GM12878 (cell line): ENCODE data around the gene TAS1R2. TPM values are rescaled to one million over a fixed set of nuclear protein-coding genes. Genes with fewer than 3 reads are reported as not detected.

ENCODE experiments used
- ATAC-seq: fragments of 200-7000 bp; cut with Tn5 transposase; 3 replicates; pipeline ENCODE4 v1.9.1; 2020; ENCODE audit warnings: mild to moderate bottlenecking, moderate library complexity
- BruUV-seq: library from RNA; stranded (reverse); fragments of 400-500 nt; replicated peaks from 2 replicates; lab custom pipeline; 2021; lab: Mats Ljungman, UMichigan
- CTCF ChIA-PET: fragments of 300-600 bp; sonication (Branson Sonifier 250); formaldehyde crosslinking; extraction: SDS; loops from one replicate; lab custom pipeline; 2021; ENCODE audit warnings: inconsistent platforms; lab: Yijun Ruan, JAX
- POLR2A ChIA-PET: fragments of 350-600 bp; formaldehyde crosslinking; extraction: SDS; loops from one replicate; lab custom pipeline; 2021; ENCODE audit warnings: inconsistent platforms; lab: Charles Lee
- RAD21 ChIA-PET: fragments of 300-600 bp; sonication (Branson Sonifier 250); formaldehyde crosslinking; loops from one replicate; lab custom pipeline; 2023; ENCODE audit warnings: antibody characterized with exemption; ENCODE audit not compliant: unreplicated experiment; lab: Charles Lee
- SMC1A ChIA-PET: fragments of 300-600 bp; sonication (Branson Sonifier 250); formaldehyde crosslinking; loops from one replicate; lab custom pipeline; 2023; ENCODE audit not compliant: unreplicated experiment, uncharacterized antibody; lab: Charles Lee
- DNase-seq: peaks from one replicate; pipeline ENCODE4 v3.0.0-alpha.2; 2011; ENCODE audit warnings: low read depth, low spot score
- FAIRE-seq: peaks from 3 replicates; lab custom pipeline; 2011; peaks lifted over from hg19 to GRCh38; lab: Jason Lieb, UNC
- H2AFZ ChIP-seq: 2 replicates; pipeline ENCODE4 v1.6.0; 2011; ENCODE audit warnings: low read depth, low read length, control low read depth; ENCODE audit not compliant: control insufficient read depth
- H3K27ac ChIP-seq: 2 replicates; pipeline ENCODE4 v1.5.1; 2011; ENCODE audit warnings: control low read depth; ENCODE audit not compliant: control insufficient read depth, insufficient read depth
- H3K27me3 ChIP-seq, 2 experiments: replicated peaks in 1 of 2; 2 replicates each; pipeline versions ENCODE4 v1.6.0 to v1.6.1; 2011; ENCODE audit warnings: low read length in 1 of 2; ENCODE audit not compliant: control insufficient read depth in 2 of 2, insufficient read depth in 2 of 2
- H3K36me3 ChIP-seq, 2 experiments: 2 replicates each; pipeline ENCODE4 v1.5.1; 2011; ENCODE audit warnings: low read length in 1 of 2; ENCODE audit not compliant: control insufficient read depth in 2 of 2, insufficient read depth in 2 of 2
- H3K4me1 ChIP-seq: 2 replicates; pipeline ENCODE4 v1.6.1; 2011; ENCODE audit warnings: mild to moderate bottlenecking, low read length, moderate library complexity, mixed read lengths; ENCODE audit not compliant: control insufficient read depth, insufficient read depth
- H3K4me2 ChIP-seq: 2 replicates; pipeline ENCODE4 v1.6.0; 2011; ENCODE audit warnings: control low read depth; ENCODE audit not compliant: control insufficient read depth, insufficient read depth
- H3K4me3 ChIP-seq: fragments of 200-600 bp; sonication (generic); 2 replicates; pipeline ENCODE4 v1.5.1; 2016
- H3K79me2 ChIP-seq: 2 replicates; pipeline ENCODE4 v1.6.0; 2011; ENCODE audit warnings: low read length; ENCODE audit not compliant: control insufficient read depth, insufficient read depth
- H3K9ac ChIP-seq: 2 replicates; pipeline ENCODE4 v1.8.0; 2011; ENCODE audit warnings: low read length, control low read depth, mixed read lengths; ENCODE audit not compliant: control insufficient read depth, insufficient read depth
- H3K9me3 ChIP-seq: replicated peaks from 3 replicates; pipeline ENCODE4 v1.5.1; 2011; ENCODE audit warnings: mild to moderate bottlenecking, low read length; ENCODE audit not compliant: control insufficient read depth, insufficient read depth
- H4K20me1 ChIP-seq: 2 replicates; pipeline ENCODE4 v1.6.0; 2011; ENCODE audit not compliant: control insufficient read depth, insufficient read depth
- GATAD2B ChIP-seq: fragments of 450-650 bp; conservative IDR thresholded peaks from 2 replicates; pipeline ENCODE4 v1.6.1; 2017; ENCODE audit warnings: low read depth, mild to moderate bottlenecking, moderate library complexity
- LARP7 ChIP-seq: fragments of 450-650 bp; IDR thresholded peaks from 2 replicates; pipeline ENCODE4 v1.6.1; 2017; ENCODE audit warnings: mild to moderate bottlenecking
- TCF3 ChIP-seq: IDR thresholded peaks from 2 replicates; pipeline ENCODE4 v1.6.1; 2012; ENCODE audit warnings: low read depth, mild to moderate bottlenecking, low read length, borderline replicate concordance; ENCODE audit not compliant: insufficient read depth
- ZNF622 ChIP-seq: fragments of 450-650 bp; IDR thresholded peaks from 2 replicates; pipeline ENCODE4 v1.6.1; 2017; ENCODE audit warnings: mild to moderate bottlenecking, inconsistent platforms
- WGBS: methylation state at CpG from one replicate; pipeline ENCODE4 v1.1.6; 2016; ENCODE audit warnings: low lambda C conversion rate; ENCODE audit not compliant: insufficient replicate concordance, insufficient coverage; ENCODE audit errors: missing lambda C conversion rate; 5-methylcytosine and 5-hydroxymethylcytosine counted together
- in situ Hi-C: fragments of 300-500 bp; cut with MboI; formaldehyde crosslinking; loops from 9 replicates; pipeline ENCODE4 v1.14.3; 2018; ENCODE audit warnings: mixed read lengths
- intact Hi-C: fragments of 100-400 bp; cut with micrococcal nuclease; formaldehyde crosslinking; loops from one replicate; pipeline ENCODE4 v1.14.2; 2022; ENCODE audit not compliant: unreplicated experiment
- polyA plus RNA-seq, 11 experiments: library from polyadenylated mRNA; depleted of rRNA in 4 of 11; unstranded in 6 of 11; stranded (reverse) in 5 of 11; fragments of >200 nt; fragmentation: Nextera tagmentation in 4 of 11; fragmentation: Illumina TruSeq in 1 of 11; extraction: Ambion mirVana in 4 of 11; extraction: Trizol in 1 of 11; gene quantifications; 1 replicate in 1 of 11; 2 replicates in 10 of 11; pipeline versions ENCODE4 v1.2.1 to v1.2.3, GENCODE V29; 2011 to 2016; ENCODE audit warnings: inconsistent platforms in 2 of 11, missing spikeins in 2 of 11, low read depth in 1 of 11
- total RNA-seq, 4 experiments: library from RNA; depleted of rRNA in 3 of 4; stranded (reverse); fragments of >200 nt in 3 of 4; fragmentation: Illumina TruSeq in 1 of 4; extraction: Trizol in 1 of 4; gene quantifications; 2 replicates each; pipeline versions ENCODE4 v1.2.1 to v1.2.3, GENCODE V29; 2013 to 2021
- TF ChIP-seq, protein P1 (sequence below): fragments of 450-650 bp; IDR thresholded peaks from 2 replicates; pipeline ENCODE4 v1.6.1; 2017; ENCODE audit warnings: mild to moderate bottlenecking, moderate library complexity

TAS1R2 gene
- total and polyA plus RNA-seq, 10 of the 15 experiments (the other 5 are each of a cell fraction or from before 2014, with no cell fraction given): not detected

DNA sequence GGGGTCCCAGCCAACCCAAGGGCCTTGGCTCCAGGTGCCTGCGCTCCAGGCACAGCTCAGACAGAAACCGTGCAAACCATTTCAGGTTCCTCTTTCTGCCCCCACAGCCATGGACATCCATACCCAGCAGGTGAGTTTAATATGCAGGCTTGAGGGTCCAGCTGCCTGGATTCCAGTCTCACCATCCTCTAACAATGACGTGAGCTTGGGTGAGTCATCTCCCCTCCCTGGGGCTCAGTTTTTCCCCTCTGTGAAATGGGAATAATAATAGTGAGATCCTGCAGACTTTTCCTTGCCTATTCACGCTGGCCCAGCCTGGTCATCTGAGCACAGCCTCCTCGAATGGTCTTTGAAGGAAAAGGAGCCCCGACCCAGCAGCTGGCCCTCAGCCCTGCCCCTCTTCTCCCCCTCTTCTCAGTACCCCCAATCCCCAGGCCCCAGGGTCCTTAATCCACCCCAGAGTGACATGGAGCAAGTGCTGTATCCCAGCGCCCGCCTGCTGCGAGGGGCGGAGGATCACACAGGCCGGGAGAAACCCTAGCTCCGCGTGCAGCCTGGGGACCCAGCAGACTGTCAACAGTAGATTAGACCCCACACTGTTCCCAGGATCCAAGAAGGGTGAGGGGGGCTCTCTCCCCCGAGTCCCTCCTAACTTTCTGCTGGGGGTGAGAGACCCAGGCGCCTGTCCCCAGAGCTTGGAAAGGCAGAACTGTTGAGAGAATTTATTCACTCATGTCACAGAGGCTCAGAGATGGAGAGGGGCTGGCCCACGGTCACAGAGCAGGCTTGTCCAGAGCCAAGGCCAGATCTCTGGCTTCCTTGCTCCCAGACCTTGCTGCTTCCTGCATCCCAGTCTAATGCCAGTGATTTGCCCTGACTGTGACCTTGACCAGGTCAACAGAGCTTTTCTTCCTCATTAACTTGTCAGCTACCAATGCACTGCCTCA, 49.2 kb downstream of the TAS1R2 start:
- Histone ChIP-seq H3K9ac (no peak overlapping the region), H3K9me3 (no peaks in the 10 kb centered on the region), H4K20me1 (no peaks in the 10 kb centered on the region; the same call in 1 of the 2 replicates), H3K4me1 (no peaks in the 10 kb centered on the region), H3K36me3 (no peaks in the 10 kb centered on the region), H3K4me2 (no peak overlapping the region), H3K79me2 (no peaks in the 10 kb centered on the region)
- CTCF ChIA-PET: interaction anchor here (2.2 kb wide), 1 partner anchor 10 kb away, joined by 6 read pairs; no protein-coding TSS in a partner anchor
- 31% methylated on average over 16 of the region's 16 CpGs for WGBS
- intact Hi-C loops: no loop called here
- in situ Hi-C loops: no loop called here
- BruUV-seq: no TSS peak
- FAIRE-seq (no peak), ATAC-seq (no peak), DNase-seq (no peak)
- POLR2A ChIA-PET: no interaction called here
- TF ChIP-seq LARP7 (no peak), TCF3 (no peak)
- TF ChIP-seq, all 136 proteins: peak for 0
- no peak overlapping the region for H2AFZ ChIP-seq
- no peak overlapping the region for H3K27ac ChIP-seq
- H3K4me3 ChIP-seq: no peak overlapping the region
- ChIA-PET SMC1A (interaction anchor here (0.6 kb wide), 1 partner anchor 413 kb away, joined by 3 read pairs; no protein-coding TSS in a partner anchor), RAD21 (no interaction called here)
- H3K27me3 ChIP-seq: peaks cover 0 to 1% of the 10 kb centered on the region in 2 experiments; a peak in 3 of 4 replicates

DNA sequence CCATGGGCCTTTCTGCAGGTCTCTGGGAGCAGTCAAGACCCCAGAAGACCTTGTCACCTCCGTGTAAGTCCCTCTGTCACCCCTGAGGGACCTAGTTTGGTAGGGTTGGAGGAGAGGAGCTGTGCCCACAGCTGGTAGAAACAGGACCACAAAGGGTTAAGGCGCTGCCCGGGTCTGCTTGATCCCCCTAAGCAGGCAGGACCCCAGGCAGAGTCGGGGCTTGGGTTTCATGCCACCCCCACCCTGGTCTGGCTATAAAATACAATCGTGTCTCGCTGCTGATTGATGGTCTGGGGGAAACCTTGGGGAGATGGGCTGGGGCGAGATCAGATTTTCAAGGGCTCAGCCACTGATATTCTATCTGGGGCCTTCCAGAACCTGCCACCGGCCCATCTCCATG, 50.9 kb downstream of the TAS1R2 start:
- WGBS: 2% methylated on average over 8 of the region's 8 CpGs
- POLR2A ChIA-PET: no interaction called here
- no peaks in the 10 kb centered on the region for H3K9me3 ChIP-seq

More for the DNA sequence above, 50.9 kb downstream of the TAS1R2 start:
- Histone ChIP-seq H4K20me1 (no peaks in the 10 kb centered on the region), H3K9ac (no peak overlapping the region), H3K36me3 (no peaks in the 10 kb centered on the region), H3K79me2 (no peaks in the 10 kb centered on the region), H3K4me1 (no peaks in the 10 kb centered on the region), H3K4me3 (no peak overlapping the region), H2AFZ (no peak overlapping the region), H3K4me2 (no peak overlapping the region), H3K27ac (no peak overlapping the region), H3K27me3 (peaks cover 0 to 1% of the 10 kb centered on the region in 2 experiments; a peak in 3 of 4 replicates)
- FAIRE-seq (no peak), ATAC-seq (no peak), DNase-seq (no peak)
- in situ Hi-C loops: no loop called here
- intact Hi-C loops: no loop called here
- ChIA-PET CTCF (no interaction called here), RAD21 (no interaction called here), SMC1A (no interaction called here)
- no TSS peak for BruUV-seq
- TF ChIP-seq ZNF622: no peak
- TF ChIP-seq GATAD2B: no peak
- TF ChIP-seq, protein P1, sequence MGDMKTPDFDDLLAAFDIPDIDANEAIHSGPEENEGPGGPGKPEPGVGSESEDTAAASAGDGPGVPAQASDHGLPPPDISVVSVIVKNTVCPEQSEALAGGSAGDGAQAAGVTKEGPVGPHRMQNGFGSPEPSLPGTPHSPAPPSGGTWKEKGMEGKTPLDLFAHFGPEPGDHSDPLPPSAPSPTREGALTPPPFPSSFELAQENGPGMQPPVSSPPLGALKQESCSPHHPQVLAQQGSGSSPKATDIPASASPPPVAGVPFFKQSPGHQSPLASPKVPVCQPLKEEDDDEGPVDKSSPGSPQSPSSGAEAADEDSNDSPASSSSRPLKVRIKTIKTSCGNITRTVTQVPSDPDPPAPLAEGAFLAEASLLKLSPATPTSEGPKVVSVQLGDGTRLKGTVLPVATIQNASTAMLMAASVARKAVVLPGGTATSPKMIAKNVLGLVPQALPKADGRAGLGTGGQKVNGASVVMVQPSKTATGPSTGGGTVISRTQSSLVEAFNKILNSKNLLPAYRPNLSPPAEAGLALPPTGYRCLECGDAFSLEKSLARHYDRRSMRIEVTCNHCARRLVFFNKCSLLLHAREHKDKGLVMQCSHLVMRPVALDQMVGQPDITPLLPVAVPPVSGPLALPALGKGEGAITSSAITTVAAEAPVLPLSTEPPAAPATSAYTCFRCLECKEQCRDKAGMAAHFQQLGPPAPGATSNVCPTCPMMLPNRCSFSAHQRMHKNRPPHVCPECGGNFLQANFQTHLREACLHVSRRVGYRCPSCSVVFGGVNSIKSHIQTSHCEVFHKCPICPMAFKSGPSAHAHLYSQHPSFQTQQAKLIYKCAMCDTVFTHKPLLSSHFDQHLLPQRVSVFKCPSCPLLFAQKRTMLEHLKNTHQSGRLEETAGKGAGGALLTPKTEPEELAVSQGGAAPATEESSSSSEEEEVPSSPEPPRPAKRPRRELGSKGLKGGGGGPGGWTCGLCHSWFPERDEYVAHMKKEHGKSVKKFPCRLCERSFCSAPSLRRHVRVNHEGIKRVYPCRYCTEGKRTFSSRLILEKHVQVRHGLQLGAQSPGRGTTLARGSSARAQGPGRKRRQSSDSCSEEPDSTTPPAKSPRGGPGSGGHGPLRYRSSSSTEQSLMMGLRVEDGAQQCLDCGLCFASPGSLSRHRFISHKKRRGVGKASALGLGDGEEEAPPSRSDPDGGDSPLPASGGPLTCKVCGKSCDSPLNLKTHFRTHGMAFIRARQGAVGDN: no peak
